Chondrocyte (in vitro differentiated cells): ENCODE measurements around the gene DLG2. TPM values are rescaled to one million over a fixed set of nuclear protein-coding genes. Genes with fewer than 3 reads are reported as not detected.

Experiments
- DNase-seq: peaks from one replicate; pipeline ENCODE4 v3.0.0; 2021; ENCODE audit warnings: mixed read lengths, low spot score
- H3K27ac Mint-ChIP-seq: one replicate; pipeline ENCODE4 v1.8.0; 2021; ENCODE audit warnings: mild to moderate bottlenecking, moderate library complexity, mixed read lengths; ENCODE audit not compliant: unreplicated experiment
- H3K27me3 Mint-ChIP-seq: 2 replicates; pipeline ENCODE4 v1.8.0; 2021; ENCODE audit warnings: low read depth, mixed read lengths
- H3K36me3 Mint-ChIP-seq: 2 replicates; pipeline ENCODE4 v1.8.0; 2021; ENCODE audit warnings: low read depth, mixed read lengths
- H3K4me1 Mint-ChIP-seq: 2 replicates; pipeline ENCODE4 v1.8.0; 2021; ENCODE audit warnings: low read depth, mild to moderate bottlenecking, mixed read lengths
- H3K4me3 Mint-ChIP-seq: one replicate; pipeline ENCODE4 v1.8.0; 2021; ENCODE audit warnings: mild to moderate bottlenecking, moderate library complexity, mixed read lengths; ENCODE audit not compliant: unreplicated experiment
- H3K9me3 Mint-ChIP-seq: 2 replicates; pipeline ENCODE4 v1.8.0; 2021; ENCODE audit warnings: low read depth, mixed read lengths
- CTCF ChIP-seq: fragments of 200-600 bp; sonication (generic); IDR thresholded peaks from 2 replicates; pipeline ENCODE4 v1.5.0; 2021; ENCODE audit warnings: antibody characterized with exemption, mild to moderate bottlenecking, moderate library complexity
- total RNA-seq: library from RNA; stranded (reverse); gene quantifications from 3 replicates; pipeline ENCODE4 v1.2.1, GENCODE V29; 2021

The DLG2 gene
- total RNA-seq, 1 donor from 2014 or later, result 1.3 TPM

DNA sequence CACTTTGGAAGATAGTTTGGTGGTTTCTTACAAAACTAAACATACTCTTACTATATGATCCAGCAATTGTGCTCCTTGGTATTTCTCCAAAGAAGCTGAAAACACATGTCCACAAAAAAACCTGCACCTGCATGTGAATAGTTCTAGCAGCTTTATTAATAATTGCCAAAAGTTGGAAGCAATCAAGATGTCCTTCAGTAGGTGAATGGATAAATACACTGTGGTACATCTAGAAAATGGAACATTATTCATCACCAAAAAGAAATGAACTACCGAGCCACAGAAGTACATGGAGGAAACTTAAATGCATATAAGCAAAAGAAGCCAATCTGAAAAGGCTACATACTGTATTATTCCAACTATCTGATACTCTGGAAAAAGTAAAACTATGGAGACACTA, 1771.9 kb downstream of the DLG2 start:
- Mint-ChIP-seq H3K9me3 (peaks cover 23% of the 10 kb centered on the region), H3K4me1 (no peaks in the 10 kb centered on the region), H3K27ac (no peak overlapping the region), H3K27me3 (peaks cover 11% of the 10 kb centered on the region), H3K4me3 (no peak overlapping the region), H3K36me3 (no peaks in the 10 kb centered on the region)
- no peak for DNase-seq
- no peak for TF ChIP-seq CTCF

DNA sequence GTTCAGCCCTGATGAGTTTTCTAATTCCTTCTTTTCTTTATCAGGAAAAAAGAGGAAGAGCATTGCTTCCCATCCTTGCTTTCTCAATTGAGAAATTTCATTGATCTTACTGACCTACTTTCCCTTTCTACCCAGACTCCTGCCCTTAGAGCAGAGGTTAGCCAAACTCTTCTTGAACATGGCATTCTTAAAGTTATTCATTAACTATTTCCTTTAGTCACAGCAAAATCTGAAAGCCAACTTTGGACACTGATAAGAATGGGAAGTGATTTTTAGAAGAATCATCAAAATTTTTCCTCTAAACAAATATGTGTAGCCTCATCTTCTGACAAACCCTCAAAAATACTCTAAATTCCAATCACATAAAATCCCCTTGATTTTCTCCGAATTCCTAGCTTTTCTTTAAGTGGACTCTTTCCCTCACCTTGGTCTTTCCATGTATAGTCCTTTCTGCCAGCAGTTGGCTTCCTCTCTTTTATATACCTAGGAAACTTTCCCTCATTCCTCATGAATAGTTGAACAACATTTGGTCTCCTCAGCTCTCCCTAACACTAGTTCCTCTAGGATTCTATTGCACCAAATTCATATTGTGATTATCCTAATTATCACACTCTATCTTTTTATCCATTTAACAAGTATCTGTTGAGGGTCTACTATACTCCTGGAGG, 1774.2 kb downstream of the DLG2 start:
- Mint-ChIP-seq H3K27ac (no peak overlapping the region), H3K27me3 (peaks cover 11% of the 10 kb centered on the region), H3K4me1 (no peaks in the 10 kb centered on the region), H3K9me3 (peaks cover 16% of the 10 kb centered on the region), H3K4me3 (no peak overlapping the region), H3K36me3 (no peaks in the 10 kb centered on the region)
- no peak for TF ChIP-seq CTCF
- no peak for DNase-seq

DNA sequence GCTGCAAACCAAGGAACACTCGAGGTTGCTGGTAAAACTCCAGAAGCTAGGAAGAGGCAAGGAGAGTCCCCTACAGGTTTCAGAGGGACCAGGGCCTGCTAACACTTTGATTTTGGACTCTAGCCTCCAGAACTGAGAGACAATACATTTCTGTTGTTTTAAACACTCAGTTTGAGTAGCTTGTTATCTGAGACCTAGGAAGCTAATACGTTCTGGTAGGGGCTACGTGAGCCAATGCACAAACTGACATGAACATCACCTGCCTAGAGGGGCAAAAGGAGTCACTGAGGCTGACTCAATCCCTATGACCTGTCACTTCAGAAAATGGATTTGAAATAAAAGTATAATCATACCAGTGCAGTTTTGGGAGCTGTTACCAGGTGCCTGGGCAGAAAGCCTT, 1775.1 kb downstream of the DLG2 start:
- H3K27ac Mint-ChIP-seq, result no peak overlapping the region
- peaks cover 8% of the 10 kb centered on the region for H3K9me3 Mint-ChIP-seq
- DNase-seq, result no peak
- TF ChIP-seq CTCF, result no peak
- H3K4me1 Mint-ChIP-seq, result no peaks in the 10 kb centered on the region
- H3K27me3 Mint-ChIP-seq, result peaks cover 14% of the 10 kb centered on the region
- no peaks in the 10 kb centered on the region for H3K36me3 Mint-ChIP-seq
- H3K4me3 Mint-ChIP-seq, result no peak overlapping the region

DNA sequence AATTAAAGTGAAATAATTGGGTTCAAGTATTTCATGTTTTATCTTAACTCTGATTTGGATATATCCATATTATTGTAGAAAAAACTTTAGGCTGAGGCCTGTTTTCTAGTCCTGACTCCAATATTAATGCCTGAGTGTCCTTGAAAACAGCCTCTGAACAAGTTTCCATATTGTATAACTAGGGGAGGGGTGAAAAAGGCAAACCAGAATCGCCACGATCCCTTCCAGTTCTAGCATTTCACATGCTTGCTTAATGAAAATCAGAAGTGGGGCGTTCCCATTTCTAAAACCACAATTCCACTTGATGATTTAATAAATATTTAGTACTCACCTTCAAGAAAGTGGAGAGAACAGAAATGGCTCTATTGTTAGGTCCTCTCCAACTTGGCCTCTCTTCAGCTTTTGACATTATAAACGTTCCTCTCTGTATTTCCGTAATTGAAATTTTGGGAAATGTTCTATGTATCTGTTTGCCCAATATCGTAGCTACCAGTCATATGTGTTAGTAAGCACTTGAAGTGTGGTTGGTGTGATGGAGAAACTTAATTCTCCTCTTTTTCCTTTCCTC, 1779.6 kb downstream of the DLG2 start:
- H3K36me3 Mint-ChIP-seq, result no peaks in the 10 kb centered on the region
- no peak overlapping the region for H3K27ac Mint-ChIP-seq
- no peaks in the 10 kb centered on the region for H3K4me1 Mint-ChIP-seq
- no peak overlapping the region for H3K4me3 Mint-ChIP-seq
- H3K9me3 Mint-ChIP-seq, result no peaks in the 10 kb centered on the region
- DNase-seq, result no peak
- TF ChIP-seq CTCF, result no peak
- peaks cover 30% of the 10 kb centered on the region for H3K27me3 Mint-ChIP-seq

DNA sequence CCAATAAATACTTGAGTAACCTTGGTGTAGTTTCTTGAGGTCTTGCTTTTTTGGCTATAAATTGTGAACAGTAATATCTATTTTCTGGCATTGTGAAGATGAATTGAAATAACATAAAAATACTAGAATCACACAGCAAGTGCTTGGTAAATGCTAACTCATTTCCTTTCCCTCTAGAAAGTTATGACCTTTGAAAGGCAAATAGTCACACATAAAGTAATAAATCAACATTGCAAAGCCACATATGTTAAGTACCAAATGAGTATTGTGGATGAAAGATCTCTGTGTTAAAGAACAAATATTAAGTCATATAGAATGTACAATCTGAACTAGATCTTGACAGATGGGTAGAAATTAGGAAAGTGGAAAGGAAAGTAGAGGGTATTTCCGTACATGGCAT, 1781.3 kb downstream of the DLG2 start:
- H3K27me3 Mint-ChIP-seq, result peaks cover 35% of the 10 kb centered on the region
- no peak for TF ChIP-seq CTCF
- H3K9me3 Mint-ChIP-seq, result no peaks in the 10 kb centered on the region
- H3K4me1 Mint-ChIP-seq, result no peaks in the 10 kb centered on the region
- DNase-seq, result no peak
- no peaks in the 10 kb centered on the region for H3K36me3 Mint-ChIP-seq
- no peak overlapping the region for H3K27ac Mint-ChIP-seq
- no peak overlapping the region for H3K4me3 Mint-ChIP-seq
